Left kidney (tissue), 2 donors: ENCODE results near the gene PRM1. TPM values are rescaled to one million over a fixed set of nuclear protein-coding genes. Genes with fewer than 3 reads are reported as not detected.

Experiments
- DNase-seq: peaks from one replicate; pipeline ENCODE4 v3.0.0-alpha.2; 2013
- polyA plus RNA-seq: library from polyadenylated mRNA; unstranded; fragments of 120-200 nt; gene quantifications from one replicate; pipeline ENCODE4 v1.2.1, GENCODE V29; 2013; ENCODE audit not compliant: insufficient read length

PRM1 gene
- polyA plus RNA-seq, 1 donor = not detected

- peak; percentile 85 for DNase-seq
Measured at GRCh38 chr16:11273721-11274324, 7.3 kb downstream of the PRM1 start.

- DNase-seq = no peak
Measured at GRCh38 chr16:11272921-11273720, 8.0 kb downstream of the PRM1 start, which contains the start of gene PRM3. Gene PRM3 (minus strand): TSS chr16:11273629. CDS start chr16:11273595, 34 bp downstream.

GRCh38 chr16:11272484-11272883 lies 8.6 kb downstream of the PRM1 start:
- DNase-seq = no peak

- DNase-seq = no peak
Measured at GRCh38 chr16:11271610-11272009, 9.5 kb downstream of the PRM1 start.

- no peak for DNase-seq
Measured at GRCh38 chr16:11270602-11271162, 10.4 kb downstream of the PRM1 start.

GRCh38 chr16:11268921-11269375 lies 12.2 kb downstream of the PRM1 start, which contains the start of gene TNP2:
Gene TNP2 (minus strand): TSS chr16:11269325. CDS start chr16:11269262, 63 bp downstream.
- no peak for DNase-seq

GRCh38 chr16:11265124-11265523 lies 16.0 kb downstream of the PRM1 start:
- no peak for DNase-seq

GRCh38 chr16:11264155-11264832 lies 16.8 kb downstream of the PRM1 start:
- no peak for DNase-seq

GRCh38 chr16:11263737-11264136 lies 17.4 kb downstream of the PRM1 start:
- DNase-seq = no peak

- no peak for DNase-seq
Measured at GRCh38 chr16:11262915-11263314, 18.2 kb downstream of the PRM1 start.

- DNase-seq = no peak
Measured at GRCh38 chr16:11260596-11260966, 20.5 kb downstream of the PRM1 start.

- no peak for DNase-seq
Measured at GRCh38 chr16:11259655-11260595, 21.2 kb downstream of the PRM1 start.

GRCh38 chr16:11258553-11259492 lies 22.3 kb downstream of the PRM1 start:
- no peak for DNase-seq

- DNase-seq = peak; percentile 84
Measured at GRCh38 chr16:11257131-11257938, 23.8 kb downstream of the PRM1 start.

GRCh38 chr16:11256661-11257130 lies 24.4 kb downstream of the PRM1 start:
- no peak for DNase-seq

- DNase-seq = peak; percentile 87
Measured at GRCh38 chr16:11255737-11256660, 25.1 kb downstream of the PRM1 start, which contains the start of gene SOCS1. Gene SOCS1 (minus strand): TSS chr16:11256204. CDS start chr16:11255478, 726 bp downstream.

- DNase-seq = peak; percentile 53
Measured at GRCh38 chr16:11254913-11255736, 26.0 kb downstream of the PRM1 start.
